ENCODE measurements around the gene ANKZF1.
"Not testable (repeated sequence)": the region's sequence is repeated elsewhere in the genome, so short reads cannot be mapped to it uniquely, and the experiment has no call there.

Gene ANKZF1

GRCh38 chr2:219229305-219230058, at the start of gene ANKZF1, which contains the start of gene ATG9A:
Gene ANKZF1 (plus strand): TSS chr2:219229806. CDS start chr2:219230258, 452 bp downstream.
Gene ATG9A (minus strand): TSS chr2:219229636. CDS start chr2:219228024, 1,612 bp downstream.
- peak; percentile 97 for DNase-seq

GRCh38 chr2:219180961-219181360, 48.6 kb upstream of the ANKZF1 start:
- no peak for DNase-seq

GRCh38 chr2:219181531-219181930, 48.1 kb upstream of the ANKZF1 start:
- DNase-seq = no peak

GRCh38 chr2:219182331-219183150, 47.1 kb upstream of the ANKZF1 start:
- no peak for DNase-seq

- no peak for DNase-seq
Observed at GRCh38 chr2:219183151-219183772, 46.3 kb upstream of the ANKZF1 start.

- no peak for DNase-seq
Observed at GRCh38 chr2:219184121-219184520, 45.5 kb upstream of the ANKZF1 start.

GRCh38 chr2:219186754-219187456, 42.7 kb upstream of the ANKZF1 start:
- DNase-seq = no peak

- DNase-seq = no peak
Observed at GRCh38 chr2:219197388-219197787, 32.2 kb upstream of the ANKZF1 start.

- no peak for DNase-seq
Observed at GRCh38 chr2:219198974-219199373, 30.6 kb upstream of the ANKZF1 start.

GRCh38 chr2:219199470-219200211, 30.0 kb upstream of the ANKZF1 start:
- DNase-seq = no peak

GRCh38 chr2:219200502-219201326, 28.9 kb upstream of the ANKZF1 start:
- not testable (repeated sequence) for DNase-seq

- DNase-seq = not testable (repeated sequence)
Observed at GRCh38 chr2:219201331-219201730, 28.3 kb upstream of the ANKZF1 start.

- no peak for DNase-seq
Observed at GRCh38 chr2:219204425-219205164, 25.0 kb upstream of the ANKZF1 start.

- DNase-seq = no peak
Observed at GRCh38 chr2:219205165-219205538, 24.5 kb upstream of the ANKZF1 start.

GRCh38 chr2:219205981-219206327, 23.7 kb upstream of the ANKZF1 start:
- DNase-seq = no peak

GRCh38 chr2:219206328-219207133, 23.1 kb upstream of the ANKZF1 start, which contains the start of gene ZFAND2B:
Gene ZFAND2B (plus strand): TSS chr2:219206782. CDS start chr2:219206988, 206 bp downstream.
- peak; percentile 91 for DNase-seq

- DNase-seq = no peak
Observed at GRCh38 chr2:219207134-219207883, 22.3 kb upstream of the ANKZF1 start.

GRCh38 chr2:219207884-219208740, 21.5 kb upstream of the ANKZF1 start:
- DNase-seq = no peak
